Activated CD4-positive, alpha-beta T cell treated with anti-CD3 and anti-CD28 coated beads, Interleukin-2, Interleukin-4, amounts not matched to agents 100 ng/mL and 50 ng/mL, durations not matched to agents 16 hours and 8 hours (primary cell): ENCODE results near the gene METRNL.
"Not testable (repeated sequence)": the region's sequence is repeated elsewhere in the genome, so short reads cannot be mapped to it uniquely, and the experiment has no call there.

Experiments
- DNase-seq: peaks from one replicate; pipeline ENCODE4 v3.0.0-alpha.2; 2020; ENCODE audit warnings: low spot score

Gene METRNL

DNA sequence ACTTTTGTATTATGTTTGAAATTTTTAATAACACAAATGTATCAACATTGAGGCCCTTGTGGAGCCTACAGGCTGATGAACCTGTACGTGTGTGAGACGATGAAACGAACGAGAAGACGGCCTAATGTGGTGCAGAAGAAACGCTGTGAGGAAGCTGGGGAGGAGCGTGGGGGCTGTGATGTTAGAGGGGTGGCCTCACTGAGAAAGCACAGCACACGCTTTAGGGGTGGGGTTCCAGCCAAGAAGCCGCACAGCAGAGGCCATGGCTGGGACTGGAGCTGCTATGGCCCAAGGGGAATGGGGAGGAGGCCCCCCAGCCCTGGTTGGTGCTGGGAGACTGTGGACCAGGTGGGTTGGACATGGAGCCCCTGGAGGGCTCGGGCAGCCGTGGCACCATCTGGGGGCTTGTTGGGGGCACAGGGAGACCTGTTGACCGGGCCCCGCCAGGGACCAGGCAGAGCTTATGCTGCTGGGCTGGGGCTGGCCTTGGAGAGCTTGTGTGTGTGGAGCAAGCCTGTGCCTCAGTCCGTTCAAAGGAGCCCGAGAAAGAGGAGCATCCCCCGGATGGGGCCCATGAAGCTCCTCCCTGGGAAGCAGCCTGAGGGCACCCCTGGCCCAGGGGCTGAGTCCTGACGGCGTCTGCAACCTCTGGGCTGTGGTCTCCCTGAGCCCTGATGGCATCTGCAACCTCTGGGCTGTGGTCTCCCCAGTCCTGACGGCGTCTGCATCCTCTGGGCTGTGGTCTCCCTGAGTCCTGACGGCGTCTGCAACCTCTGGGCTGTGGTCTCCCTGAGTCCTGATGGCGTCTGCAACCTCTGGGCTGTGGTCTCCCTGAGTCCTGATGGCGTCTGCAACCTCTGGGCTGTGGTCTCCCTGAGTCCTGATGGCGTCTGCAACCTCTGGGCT is 44.7 kb downstream of the METRNL start:
- DNase-seq, result no peak

DNA sequence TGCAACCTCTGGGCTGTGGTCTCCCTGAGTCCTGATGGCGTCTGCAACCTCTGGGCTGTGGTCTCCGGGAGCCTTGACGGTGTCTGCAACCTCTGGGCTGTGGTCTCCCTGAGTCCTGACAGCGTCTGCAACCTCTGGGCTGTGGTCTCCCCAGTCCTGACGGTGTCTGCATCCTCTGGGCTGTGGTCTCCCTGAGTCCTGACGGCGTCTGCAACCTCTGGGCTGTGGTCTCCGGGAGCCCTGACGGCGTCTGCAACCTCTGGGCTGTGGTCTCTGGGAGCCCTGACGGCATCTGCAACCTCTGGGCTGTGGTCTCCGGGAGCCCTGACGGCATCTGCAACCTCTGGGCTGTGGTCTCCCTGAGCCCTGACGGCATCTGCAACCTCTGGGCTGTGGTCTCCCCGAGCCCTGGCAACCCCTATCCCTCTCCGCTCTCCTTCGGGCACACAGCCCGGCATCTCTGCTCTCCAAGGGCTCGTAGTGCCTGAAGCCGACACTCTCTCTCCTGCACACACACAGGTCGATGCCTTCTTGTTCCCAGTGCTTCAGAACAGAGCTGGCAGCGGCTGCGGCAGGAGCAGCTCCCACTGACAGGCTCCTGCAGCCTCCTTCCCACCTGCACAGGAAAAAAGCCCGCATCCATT is 45.6 kb downstream of the METRNL start:
- DNase-seq, result peak; percentile 29

DNA sequence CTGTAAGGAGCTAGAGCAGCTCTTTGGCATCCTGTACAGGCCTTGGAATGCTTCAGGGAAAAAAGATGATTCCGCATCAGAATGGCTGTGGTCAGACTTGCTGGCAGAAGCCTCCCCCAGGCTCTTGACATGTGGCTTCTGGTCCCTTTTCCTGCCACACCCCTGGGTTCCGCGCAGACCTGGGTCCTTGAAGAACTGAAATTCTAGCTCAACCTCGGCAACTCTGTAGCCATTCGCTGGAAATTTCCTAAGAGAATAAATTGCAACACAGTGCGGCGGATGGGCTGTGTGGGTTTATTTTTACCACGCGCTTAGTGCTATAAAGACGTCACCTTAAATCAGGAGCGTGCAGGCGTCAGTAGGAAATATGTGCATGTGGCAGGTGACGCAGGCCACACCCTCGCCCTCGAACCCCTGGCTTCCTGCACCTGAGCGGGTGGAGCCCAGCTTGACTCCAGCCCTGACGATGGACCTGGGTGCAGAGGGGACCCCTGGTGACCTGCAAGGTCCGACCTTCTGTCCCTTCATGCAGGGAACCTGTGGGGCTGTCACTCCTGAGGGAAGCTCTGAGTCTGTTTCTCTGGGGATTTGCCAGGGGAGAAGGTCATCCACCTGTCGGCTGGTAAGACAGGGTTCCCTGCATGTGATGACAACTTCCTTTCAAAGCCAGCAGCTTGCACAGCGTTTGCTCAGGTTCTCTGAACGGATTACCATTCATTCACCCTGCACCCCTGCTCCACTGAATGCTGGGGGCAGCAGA is 46.3 kb downstream of the METRNL start:
- peak; percentile 26 for DNase-seq

DNA sequence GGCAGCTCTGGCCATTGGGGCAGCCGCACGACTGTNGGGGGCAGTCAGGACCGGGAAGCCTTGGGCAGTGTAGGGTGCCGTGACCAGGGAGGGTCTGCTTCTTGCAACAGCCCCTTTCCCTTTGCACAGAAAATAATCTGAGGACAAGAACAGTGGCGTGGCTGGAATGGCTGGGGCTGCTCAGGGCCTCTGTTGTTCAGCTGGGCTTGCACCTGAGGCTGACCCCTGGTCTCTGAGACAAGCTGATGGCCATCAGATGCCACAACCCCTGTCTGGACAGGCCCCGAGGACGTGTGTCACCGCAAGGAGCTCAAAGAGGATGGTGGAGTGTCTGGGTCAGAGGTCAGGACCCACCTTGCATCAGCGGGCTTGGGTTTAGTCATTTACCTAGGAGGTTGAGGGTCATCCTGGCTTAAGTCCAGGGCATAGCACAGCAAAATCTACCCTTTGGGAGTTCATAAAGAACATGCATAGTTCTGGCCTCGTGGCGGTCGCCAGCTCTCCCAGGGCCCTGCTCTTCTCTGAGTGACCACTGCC is 46.9 kb downstream of the METRNL start:
- no peak for DNase-seq

DNA sequence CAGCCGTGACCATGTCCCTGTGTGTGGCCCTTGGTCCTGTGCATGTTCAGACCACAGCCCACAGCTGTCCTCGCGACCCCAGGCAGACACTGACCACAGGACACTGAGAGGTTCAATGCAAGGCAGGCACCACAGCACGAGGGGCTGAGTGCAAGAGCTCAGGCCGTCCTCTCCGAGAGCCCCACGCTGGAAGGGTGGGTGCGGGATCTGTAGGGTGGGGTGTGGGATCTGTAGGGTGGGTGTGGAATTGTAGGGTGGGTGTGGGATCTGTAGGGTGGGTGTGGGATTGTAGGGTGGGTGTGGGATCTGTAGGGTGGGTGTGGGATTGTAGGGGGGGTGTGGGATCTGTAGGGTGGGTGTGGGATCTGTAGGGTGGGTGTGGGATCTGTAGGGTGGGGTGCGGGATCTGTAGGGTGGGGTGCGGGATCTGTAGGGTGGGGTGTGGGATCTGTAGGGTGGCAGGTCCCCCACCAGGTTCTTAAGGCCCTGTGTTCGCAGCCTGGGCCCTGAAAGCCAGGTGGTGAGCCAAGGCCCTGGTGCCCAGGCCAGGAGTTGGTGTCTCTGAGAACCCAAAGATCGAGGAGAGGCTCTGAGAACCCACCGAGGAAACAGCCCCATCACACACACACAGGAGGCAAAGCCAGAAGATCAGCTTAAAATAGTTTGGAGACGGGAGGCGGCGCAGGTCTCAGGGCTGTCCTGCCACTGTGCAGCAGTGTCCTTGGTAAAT is 48.2 kb downstream of the METRNL start:
- DNase-seq, result no peak

DNA sequence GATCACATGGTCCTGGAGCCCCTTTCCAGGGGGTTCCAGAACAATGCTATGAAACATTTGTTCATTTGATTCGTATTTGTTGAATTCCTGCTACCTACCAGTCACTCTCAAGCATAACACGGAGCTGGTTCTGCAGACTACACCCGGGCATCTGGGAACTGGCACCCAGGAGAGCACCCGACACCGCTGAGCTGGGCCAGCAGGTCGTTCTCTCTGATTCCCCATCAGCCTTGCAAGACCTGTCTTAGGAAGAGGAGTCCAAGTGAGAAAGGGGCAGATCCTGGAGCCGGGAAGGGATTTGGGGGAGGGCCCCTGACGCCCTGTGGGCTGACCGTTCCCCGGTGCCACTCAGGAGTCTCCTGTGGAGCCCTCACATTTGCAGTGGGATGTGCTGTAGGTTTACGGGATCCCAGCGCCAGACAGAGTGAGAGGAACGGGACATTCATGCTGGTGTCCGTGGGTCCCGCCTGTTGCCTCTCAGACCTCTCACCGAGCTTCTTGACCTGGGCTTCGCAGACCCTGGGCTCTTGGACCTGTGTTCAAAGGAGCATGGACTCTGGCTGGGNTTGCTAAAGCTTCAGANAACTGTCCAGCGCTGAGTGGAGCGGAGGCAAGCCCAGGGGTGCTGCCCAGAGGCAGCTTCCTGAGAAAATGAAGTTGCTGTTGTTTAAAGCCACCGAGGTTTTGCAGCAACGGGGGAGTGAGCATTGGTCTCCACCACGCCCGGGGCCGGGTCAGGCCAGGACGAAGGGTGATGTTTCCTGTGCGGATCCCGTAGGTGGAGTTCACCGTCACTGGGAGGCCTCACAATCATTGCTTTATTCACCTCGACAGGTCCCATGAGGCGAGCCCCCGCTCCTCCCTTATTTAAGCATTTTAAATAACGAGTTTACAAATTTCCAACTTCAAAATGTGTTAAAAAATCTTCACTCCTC is 49.2 kb downstream of the METRNL start:
- DNase-seq, result no peak

DNA sequence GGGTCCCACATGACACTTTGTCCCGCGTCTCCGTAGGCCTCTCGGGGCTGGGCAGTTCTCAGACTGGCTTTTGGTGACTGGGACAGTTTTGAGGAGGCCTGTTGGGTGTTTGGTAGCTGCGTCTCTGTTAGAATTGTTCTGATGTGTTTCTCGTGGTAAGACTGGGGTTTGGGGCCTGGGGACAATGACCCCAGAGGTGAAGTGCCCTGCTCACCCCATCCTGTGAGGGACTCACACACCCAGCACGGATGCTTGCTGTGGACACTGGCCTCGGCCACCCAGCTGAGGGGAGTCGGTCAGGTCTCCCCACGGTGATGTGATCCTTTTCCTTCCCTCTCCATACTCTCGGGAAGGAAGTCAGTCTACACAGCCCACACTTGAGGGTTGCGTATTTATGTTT is 50.3 kb downstream of the METRNL start:
- DNase-seq, result no peak

DNA sequence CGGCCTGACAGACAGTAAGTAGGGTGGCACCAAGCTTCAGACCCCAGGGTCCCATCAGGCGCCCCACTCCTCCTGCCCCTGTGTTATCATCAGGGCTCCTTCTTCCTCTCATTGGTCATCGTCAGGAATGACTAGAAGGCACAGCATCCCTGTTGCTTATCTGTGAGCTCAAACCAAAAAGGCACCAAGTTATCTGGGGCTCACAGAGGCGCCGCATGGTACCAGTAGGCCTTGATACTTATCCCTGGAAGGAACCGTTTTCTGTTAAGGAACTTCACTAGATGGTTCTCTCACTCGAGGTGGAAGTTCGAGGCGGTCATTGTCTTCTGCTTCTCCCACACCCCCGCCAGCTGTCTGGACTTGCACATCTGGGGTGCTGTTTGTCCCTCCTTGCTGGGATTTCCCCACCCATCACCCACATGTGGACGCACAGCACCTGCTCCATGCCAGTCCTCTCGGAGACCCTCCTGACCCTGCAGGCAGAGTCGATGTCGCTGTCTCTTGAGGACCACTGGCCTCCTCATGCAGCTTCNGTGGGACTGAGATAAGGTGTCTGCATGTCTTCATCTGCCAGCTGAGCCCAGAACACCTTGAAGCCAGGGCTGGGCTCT is 52.1 kb downstream of the METRNL start:
- no peak for DNase-seq

DNA sequence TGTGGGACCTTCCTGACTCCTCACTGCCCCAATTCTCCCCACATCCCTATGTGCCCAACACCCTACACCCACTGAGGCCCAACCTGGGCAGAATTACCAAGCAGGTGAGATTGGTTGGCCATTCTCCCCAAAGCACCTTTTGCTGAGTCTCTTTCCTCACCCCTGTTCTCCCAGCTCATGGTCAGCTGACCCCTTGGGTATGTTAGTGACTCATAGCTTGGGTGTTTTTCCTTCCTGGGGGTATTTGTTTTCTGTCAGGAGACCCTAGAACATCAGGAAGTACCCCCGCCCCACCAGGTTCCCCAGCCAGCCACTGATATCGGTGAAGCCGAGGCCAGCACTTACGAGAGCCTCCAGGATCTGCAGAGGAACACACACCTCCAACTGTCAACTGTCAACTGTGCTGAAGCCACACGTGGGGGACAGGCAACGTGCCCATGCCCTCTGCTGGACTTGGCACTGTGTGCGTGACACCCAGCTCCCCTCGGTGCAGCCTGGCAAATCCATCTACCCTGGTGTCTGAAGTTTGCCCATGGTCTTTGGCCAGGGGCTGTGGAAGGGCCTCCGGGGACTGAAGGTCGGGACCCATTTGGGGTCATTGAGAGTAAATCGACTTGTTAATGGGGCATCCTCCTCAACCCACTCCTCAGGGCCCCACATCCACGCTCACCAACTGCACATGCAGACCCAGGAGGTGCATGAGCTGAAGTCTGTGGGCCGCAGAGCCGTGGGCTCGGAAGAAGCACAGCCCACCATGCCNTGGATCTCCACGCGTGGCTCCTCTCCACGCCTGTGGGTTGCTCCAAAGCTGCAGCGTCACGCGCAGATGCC is 53.1 kb downstream of the METRNL start:
- no peak for DNase-seq

DNA sequence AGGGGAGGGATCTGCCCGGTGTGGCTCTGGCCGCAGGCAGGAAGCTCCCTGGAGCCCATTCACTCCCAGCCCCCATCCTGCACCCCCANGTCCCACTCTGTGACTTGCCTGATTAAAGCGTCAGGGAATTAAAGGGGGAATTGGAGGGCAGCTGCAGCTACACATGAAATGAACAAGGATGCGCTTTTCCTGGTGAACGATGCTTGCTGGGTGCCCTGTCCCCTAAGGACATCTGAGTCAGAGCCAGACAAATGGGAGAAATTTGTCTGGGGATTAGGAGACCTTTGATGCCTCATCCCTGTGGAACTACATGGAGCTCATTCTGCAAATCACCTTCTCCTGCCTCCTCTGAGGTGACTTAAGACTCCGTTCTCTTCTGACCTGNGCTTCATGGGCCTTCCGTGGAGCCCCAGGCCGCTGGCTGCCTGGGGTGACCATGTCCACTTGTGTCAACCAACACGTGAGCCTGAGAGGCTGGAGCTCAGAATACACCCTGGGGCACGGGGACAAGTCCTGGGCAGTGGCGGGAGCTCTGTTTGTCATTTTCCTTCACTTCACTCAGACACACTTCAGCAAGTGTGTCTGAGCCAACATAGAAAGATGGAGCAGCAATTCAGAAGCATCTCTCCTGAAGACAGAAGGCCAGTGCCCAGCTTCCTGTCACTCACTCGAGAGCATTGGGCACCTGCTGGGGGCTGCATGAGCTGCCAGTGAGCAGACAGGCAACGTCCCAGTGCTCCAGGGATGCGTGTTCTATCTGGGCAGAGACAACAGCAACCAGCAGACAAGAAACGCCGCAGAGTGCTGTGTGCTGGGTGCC is 54.1 kb downstream of the METRNL start:
- DNase-seq, result no peak

DNA sequence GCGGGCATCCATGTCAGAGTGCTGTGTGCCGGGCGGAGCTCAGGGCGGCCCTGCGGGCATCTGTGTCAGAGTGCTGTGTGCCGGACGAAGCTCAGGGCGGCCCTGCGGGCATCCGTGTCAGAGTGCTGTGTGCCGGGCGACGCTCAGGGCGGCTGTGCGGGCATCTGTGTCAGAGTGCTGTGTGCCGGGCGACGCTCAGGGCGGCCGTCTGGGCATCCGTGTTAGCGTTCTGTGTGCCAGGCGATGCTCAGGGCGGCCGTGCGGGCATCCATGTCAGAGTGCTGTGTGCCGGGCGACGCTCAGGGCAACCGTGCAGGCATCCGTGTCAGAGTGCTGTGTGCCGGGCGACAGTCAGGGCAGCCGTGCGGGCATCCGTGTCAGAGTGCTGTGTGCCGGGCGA is 55.0 kb downstream of the METRNL start:
- not testable (repeated sequence) for DNase-seq

DNA sequence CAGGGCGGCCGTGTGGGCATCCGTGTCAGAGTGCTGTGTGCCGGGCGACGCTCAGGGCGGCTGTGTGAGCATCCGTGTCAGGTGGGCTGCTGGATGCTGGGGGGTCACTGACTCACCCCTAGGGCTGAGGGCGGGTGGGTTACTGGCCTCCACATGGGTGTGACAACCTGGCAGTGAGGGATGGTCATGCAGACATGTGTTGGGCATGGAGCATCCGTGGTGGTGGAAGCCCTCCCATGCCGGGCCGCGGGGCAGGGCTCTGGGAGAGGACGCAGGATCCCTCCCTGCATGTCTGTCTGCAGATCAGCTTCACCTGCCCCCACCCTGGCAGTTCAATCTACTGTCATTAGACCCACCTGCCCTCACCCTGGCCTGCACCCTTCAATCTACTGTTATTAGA is 56.3 kb downstream of the METRNL start:
- DNase-seq, result no peak

DNA sequence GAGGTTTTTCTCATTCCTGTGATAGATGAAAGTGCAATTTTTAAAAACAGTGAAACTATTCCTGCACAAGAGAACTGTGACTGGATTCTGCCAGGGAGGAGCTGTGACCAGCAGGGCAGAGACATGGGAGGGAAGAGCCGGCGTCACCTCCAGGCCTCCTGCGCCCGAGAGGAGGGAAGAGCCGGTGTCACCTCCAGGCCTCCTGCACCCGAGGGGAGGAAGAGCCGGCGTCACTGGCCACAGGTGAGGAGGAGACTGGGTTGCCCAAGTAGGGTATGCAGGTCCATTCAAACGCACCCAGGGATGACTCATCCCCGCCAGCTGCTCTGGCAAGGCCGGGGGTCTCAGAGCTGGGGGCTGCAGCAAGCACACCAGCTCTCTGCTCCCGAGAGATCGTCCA is 56.7 kb downstream of the METRNL start:
- no peak for DNase-seq

DNA sequence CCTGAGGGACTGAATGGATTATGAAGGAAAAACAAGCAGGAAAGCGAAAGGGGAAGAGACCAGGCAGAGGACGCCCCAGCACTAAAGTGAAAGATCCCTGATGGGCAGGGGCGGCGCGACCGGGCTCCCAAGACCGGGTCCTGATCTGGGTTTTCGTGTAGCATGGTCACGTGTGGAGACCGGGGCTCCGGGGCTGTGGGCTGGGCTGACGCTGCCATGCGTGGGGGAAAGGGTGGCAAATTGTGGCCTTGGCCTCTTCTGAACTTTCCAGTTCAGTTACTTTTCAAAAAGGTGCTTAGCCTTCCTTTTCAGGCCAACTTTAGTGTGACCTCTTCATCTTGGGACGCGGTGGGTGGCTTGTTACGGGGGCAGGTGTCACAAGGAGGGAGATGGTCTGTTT is 57.5 kb downstream of the METRNL start:
- no peak for DNase-seq

DNA sequence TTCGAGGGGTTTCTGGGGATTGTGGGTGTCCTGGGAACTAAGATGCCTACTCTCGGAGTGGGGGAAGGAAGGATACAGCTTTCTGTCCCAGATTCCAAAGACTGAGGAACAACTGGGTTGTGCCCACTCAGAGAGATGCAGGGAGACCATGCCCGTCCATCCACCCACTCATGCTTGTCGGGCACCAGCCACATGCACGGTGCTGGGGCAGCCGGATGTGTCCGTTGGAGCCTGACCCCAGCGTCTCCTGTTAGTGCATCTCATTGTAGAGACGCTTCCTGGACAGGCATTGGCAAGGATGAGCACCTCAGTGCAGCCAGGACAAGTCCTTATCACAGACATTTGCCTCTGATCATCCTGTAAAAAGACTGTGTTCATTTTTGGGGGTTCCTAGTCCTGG is 58.1 kb downstream of the METRNL start:
- DNase-seq, result no peak

DNA sequence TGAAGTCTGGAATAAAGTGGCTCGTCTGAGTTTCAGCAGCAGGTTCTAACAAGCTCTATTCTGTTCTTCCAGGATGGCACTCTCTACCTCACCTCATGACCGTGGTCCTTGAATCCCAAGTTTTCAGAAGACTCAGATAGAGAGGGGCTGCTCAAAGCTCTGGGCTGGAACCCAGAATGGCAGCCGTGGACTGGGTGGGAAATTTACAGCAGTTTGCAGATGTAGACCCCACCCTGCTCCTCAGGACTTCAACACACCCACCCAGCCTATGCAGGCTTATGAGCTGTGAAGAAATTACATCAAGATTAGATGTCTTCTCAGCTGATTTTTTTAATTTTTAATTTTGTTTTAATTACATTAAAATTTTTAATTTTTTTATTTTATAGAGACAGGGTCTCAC is 59.4 kb downstream of the METRNL start:
- DNase-seq, result no peak

DNA sequence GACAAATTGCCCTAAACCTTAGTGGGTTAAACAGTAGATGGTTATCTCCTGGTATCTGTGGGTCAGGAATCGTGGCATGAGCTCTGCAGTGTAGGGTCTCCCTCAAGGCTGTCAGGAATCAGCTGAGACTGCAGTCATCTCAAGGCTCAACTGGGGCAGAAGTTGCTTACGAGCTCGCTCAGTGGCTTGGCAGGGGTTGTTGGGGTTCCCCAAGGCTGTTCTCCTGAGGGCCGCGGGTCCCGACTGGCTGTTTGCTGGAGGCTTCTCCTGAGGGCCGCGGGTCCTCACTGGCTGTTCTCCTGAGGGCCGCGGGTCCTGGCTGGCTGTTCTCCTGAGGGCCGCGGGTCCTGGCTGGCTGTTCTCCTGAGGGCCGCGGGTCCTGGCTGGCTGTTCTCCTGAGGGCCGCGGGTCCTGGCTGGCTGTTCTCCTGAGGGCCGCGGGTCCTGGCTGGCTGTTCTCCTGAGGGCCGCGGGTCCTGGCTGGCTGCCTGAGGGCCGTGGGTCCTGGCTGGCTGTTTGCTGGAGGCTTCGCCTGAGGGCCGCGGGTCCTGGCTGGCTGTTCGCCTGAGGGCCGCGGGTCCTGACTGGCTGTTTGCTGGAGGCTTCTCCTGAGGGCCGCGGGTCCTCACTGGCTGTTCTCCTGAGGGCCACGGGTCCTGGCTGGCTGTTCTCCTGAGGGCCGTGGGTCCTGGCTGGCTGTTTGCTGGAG is 60.3 kb downstream of the METRNL start:
- not testable (repeated sequence) for DNase-seq

DNA sequence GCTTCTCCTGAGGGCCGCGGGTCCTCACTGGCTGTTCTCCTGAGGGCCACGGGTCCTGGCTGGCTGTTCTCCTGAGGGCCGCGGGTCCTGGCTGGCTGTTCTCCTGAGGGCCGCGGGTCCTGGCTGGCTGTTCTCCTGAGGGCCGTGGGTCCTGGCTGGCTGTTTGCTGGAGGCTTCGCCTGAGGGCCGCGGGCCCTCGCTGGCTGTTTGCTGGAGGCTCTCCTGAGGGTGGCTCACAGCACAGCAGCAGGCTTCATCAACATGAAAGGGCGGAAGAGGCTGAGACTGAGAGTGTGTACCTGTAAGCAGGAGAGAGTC is 60.8 kb downstream of the METRNL start:
- DNase-seq, result not testable (repeated sequence)
